Measurements from ENCODE around the gene TMEM19. TPM values are rescaled to one million over a fixed set of nuclear protein-coding genes. Genes with fewer than 3 reads are reported as not detected.

TMEM19 gene
- total and polyA plus RNA-seq, 2 experiments from 2014 or later, result 6.5 to 14.1 TPM

- ATAC-seq (no peak), DNase-seq (ENCODE audit: low spot score) (no peak)
- Histone ChIP-seq H3K4me2 (no peak overlapping the region), H3K4me3 (no peak overlapping the region), H3K27me3 (ENCODE audit: insufficient read depth) (no peaks in the 10 kb centered on the region), H4K20me1 (replicated peaks; ENCODE audit: insufficient read depth) (no peaks in the 10 kb centered on the region), H3F3A (replicated peaks; ENCODE audit: low read depth) (no peaks in the 10 kb centered on the region), H3K4me1 (ENCODE audit: insufficient read depth) (no peaks in the 10 kb centered on the region), H3K79me2 (replicated peaks; ENCODE audit: insufficient read depth) (no peaks in the 10 kb centered on the region), H2AFZ (peak overlapping the region; percentile 56; the same call in 1 of the 2 replicates), H3K27ac (ENCODE audit: low read depth) (no peak overlapping the region), H3K9me2 (ENCODE audit: insufficient read depth) (peaks cover 5% of the 10 kb centered on the region; the same call in 1 of the 2 replicates), H3K36me3 (ENCODE audit: insufficient read depth) (no peaks in the 10 kb centered on the region)
- Mint-ChIP-seq H3K9me3 (no peaks in the 10 kb centered on the region), H3K36me3 (ENCODE audit: low read depth) (no peaks in the 10 kb centered on the region), H3K4me3 (no peak overlapping the region), H3K27ac (no peak overlapping the region), H3K4me1 (peaks cover 4% of the 10 kb centered on the region), H3K27me3 (ENCODE audit: insufficient read depth, low read depth, poor library complexity) (peaks cover 2% of the 10 kb centered on the region)
- TF ChIP-seq STAT1 (IDR thresholded peaks at IDR 0.05; ENCODE audit: unreplicated experiment) (no peak), CREB1 (CRISPR knock-in tag; IDR thresholded peaks at IDR 0.05; ENCODE audit: low read depth) (no peak), CTCF (conservative IDR thresholded peaks at IDR 0.05; ENCODE audit: low read depth in 2 of 2) (no peak), ZNF114 (CRISPR knock-in tag; IDR thresholded peaks at IDR 0.05) (no peak), ZNF331 (CRISPR knock-in tag; IDR thresholded peaks at IDR 0.05; ENCODE audit: low read depth) (no peak), NANOG (IDR thresholded peaks at IDR 0.05; ENCODE audit: borderline replicate concordance) (no peak), EZH2 (IDR thresholded peaks at IDR 0.05; ENCODE audit: low read depth, unreplicated experiment) (no peak), EZH2phosphoT487 (IDR thresholded peaks at IDR 0.05; ENCODE audit: unreplicated experiment) (no peak), JUNB (IDR thresholded peaks at IDR 0.05; ENCODE audit: unreplicated experiment) (no peak), POLR2AphosphoS5 (IDR thresholded peaks at IDR 0.05; ENCODE audit: low read depth) (no peak), ETS1 (IDR thresholded peaks at IDR 0.05) (no peak)
- TF ChIP-seq, protein P1, sequence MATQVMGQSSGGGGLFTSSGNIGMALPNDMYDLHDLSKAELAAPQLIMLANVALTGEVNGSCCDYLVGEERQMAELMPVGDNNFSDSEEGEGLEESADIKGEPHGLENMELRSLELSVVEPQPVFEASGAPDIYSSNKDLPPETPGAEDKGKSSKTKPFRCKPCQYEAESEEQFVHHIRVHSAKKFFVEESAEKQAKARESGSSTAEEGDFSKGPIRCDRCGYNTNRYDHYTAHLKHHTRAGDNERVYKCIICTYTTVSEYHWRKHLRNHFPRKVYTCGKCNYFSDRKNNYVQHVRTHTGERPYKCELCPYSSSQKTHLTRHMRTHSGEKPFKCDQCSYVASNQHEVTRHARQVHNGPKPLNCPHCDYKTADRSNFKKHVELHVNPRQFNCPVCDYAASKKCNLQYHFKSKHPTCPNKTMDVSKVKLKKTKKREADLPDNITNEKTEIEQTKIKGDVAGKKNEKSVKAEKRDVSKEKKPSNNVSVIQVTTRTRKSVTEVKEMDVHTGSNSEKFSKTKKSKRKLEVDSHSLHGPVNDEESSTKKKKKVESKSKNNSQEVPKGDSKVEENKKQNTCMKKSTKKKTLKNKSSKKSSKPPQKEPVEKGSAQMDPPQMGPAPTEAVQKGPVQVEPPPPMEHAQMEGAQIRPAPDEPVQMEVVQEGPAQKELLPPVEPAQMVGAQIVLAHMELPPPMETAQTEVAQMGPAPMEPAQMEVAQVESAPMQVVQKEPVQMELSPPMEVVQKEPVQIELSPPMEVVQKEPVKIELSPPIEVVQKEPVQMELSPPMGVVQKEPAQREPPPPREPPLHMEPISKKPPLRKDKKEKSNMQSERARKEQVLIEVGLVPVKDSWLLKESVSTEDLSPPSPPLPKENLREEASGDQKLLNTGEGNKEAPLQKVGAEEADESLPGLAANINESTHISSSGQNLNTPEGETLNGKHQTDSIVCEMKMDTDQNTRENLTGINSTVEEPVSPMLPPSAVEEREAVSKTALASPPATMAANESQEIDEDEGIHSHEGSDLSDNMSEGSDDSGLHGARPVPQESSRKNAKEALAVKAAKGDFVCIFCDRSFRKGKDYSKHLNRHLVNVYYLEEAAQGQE (IDR thresholded peaks at IDR 0.05; ENCODE audit: unreplicated experiment), result no peak
- TF ChIP-seq, protein P2, sequence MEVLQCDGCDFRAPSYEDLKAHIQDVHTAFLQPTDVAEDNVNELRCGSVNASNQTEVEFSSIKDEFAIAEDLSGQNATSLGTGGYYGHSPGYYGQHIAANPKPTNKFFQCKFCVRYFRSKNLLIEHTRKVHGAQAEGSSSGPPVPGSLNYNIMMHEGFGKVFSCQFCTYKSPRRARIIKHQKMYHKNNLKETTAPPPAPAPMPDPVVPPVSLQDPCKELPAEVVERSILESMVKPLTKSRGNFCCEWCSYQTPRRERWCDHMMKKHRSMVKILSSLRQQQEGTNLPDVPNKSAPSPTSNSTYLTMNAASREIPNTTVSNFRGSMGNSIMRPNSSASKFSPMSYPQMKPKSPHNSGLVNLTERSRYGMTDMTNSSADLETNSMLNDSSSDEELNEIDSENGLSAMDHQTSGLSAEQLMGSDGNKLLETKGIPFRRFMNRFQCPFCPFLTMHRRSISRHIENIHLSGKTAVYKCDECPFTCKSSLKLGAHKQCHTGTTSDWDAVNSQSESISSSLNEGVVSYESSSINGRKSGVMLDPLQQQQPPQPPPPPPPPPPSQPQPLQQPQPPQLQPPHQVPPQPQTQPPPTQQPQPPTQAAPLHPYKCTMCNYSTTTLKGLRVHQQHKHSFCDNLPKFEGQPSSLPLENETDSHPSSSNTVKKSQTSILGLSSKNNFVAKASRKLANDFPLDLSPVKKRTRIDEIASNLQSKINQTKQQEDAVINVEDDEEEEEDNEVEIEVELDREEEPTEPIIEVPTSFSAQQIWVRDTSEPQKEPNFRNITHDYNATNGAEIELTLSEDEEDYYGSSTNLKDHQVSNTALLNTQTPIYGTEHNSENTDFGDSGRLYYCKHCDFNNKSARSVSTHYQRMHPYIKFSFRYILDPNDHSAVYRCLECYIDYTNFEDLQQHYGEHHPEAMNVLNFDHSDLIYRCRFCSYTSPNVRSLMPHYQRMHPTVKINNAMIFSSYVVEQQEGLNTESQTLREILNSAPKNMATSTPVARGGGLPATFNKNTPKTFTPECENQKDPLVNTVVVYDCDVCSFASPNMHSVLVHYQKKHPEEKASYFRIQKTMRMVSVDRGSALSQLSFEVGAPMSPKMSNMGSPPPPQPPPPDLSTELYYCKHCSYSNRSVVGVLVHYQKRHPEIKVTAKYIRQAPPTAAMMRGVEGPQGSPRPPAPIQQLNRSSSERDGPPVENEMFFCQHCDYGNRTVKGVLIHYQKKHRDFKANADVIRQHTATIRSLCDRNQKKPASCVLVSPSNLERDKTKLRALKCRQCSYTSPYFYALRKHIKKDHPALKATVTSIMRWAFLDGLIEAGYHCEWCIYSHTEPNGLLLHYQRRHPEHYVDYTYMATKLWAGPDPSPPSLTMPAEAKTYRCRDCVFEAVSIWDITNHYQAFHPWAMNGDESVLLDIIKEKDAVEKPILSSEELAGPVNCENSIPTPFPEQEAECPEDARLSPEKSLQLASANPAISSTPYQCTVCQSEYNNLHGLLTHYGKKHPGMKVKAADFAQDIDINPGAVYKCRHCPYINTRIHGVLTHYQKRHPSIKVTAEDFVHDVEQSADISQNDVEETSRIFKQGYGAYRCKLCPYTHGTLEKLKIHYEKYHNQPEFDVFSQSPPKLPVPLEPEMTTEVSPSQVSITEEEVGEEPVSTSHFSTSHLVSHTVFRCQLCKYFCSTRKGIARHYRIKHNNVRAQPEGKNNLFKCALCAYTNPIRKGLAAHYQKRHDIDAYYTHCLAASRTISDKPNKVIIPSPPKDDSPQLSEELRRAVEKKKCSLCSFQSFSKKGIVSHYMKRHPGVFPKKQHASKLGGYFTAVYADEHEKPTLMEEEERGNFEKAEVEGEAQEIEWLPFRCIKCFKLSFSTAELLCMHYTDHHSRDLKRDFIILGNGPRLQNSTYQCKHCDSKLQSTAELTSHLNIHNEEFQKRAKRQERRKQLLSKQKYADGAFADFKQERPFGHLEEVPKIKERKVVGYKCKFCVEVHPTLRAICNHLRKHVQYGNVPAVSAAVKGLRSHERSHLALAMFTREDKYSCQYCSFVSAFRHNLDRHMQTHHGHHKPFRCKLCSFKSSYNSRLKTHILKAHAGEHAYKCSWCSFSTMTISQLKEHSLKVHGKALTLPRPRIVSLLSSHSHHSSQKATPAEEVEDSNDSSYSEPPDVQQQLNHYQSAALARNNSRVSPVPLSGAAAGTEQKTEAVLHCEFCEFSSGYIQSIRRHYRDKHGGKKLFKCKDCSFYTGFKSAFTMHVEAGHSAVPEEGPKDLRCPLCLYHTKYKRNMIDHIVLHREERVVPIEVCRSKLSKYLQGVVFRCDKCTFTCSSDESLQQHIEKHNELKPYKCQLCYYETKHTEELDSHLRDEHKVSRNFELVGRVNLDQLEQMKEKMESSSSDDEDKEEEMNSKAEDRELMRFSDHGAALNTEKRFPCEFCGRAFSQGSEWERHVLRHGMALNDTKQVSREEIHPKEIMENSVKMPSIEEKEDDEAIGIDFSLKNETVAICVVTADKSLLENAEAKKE (CRISPR knock-in tag; IDR thresholded peaks at IDR 0.05), result no peak
These were observed 42.1 kb downstream of the TMEM19 start for GRCh38 chr12:71727958-71728357.
